ENCODE results near the gene STX11.

Gene STX11

DNA sequence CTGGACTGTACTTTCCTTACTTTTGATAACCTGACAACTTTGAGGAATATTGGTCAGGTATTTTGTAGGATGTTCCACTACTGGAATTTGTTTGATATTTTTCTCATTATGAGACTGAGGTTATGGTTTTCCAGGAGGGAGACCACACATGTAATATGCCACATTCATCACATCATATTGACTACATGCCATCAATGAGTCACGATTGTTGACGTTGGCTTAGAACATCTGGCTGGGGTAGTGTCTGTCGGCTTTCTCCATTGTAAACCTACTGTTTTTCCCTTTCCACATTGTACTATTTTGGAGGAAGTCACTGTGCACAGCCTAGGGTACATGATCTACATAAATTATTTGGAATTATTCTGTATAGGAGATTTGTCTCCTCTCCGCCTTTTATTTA is 1.4 kb upstream of the STX11 start:
- TF ChIP-seq, protein P1, sequence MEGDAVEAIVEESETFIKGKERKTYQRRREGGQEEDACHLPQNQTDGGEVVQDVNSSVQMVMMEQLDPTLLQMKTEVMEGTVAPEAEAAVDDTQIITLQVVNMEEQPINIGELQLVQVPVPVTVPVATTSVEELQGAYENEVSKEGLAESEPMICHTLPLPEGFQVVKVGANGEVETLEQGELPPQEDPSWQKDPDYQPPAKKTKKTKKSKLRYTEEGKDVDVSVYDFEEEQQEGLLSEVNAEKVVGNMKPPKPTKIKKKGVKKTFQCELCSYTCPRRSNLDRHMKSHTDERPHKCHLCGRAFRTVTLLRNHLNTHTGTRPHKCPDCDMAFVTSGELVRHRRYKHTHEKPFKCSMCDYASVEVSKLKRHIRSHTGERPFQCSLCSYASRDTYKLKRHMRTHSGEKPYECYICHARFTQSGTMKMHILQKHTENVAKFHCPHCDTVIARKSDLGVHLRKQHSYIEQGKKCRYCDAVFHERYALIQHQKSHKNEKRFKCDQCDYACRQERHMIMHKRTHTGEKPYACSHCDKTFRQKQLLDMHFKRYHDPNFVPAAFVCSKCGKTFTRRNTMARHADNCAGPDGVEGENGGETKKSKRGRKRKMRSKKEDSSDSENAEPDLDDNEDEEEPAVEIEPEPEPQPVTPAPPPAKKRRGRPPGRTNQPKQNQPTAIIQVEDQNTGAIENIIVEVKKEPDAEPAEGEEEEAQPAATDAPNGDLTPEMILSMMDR (conservative IDR thresholded peaks at IDR 0.05; ENCODE audit: low read depth, low read length), result no peak
- no peak for DNase-seq (ENCODE audit: low read depth)
- no peak overlapping the region for H3K4me3 ChIP-seq (ENCODE audit: low read depth, low read length)

DNA sequence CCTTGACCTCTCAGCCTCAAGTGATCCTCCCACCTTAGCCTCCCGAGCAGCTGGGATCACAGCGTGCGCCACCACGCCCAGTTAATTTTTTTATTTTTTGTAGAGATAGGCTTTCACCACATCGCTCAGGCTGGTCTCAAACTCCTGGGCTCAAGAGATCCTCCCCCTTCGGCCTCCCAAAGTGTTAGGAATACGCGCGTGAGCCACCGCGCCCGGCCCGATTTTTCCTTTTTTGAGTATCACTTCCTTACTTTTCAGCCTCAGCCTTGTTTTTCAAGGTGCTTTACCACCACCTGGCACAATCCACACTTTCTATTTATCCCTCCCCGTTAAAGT is 791 bp upstream of the STX11 start:
- H3K4me3 ChIP-seq (ENCODE audit: low read depth, low read length), result peak overlapping the region; percentile 70
- DNase-seq (ENCODE audit: low read depth), result no peak
- TF ChIP-seq, protein P1 (conservative IDR thresholded peaks at IDR 0.05; ENCODE audit: low read depth, low read length), result no peak

GRCh38 chr6:144150710-144151657 is 667 bp downstream of the STX11 start:
- peak; percentile 29 for DNase-seq (ENCODE audit: low read depth)
- TF ChIP-seq, protein P1 (conservative IDR thresholded peaks at IDR 0.05; ENCODE audit: low read depth, low read length), result peak; percentile 39

DNA sequence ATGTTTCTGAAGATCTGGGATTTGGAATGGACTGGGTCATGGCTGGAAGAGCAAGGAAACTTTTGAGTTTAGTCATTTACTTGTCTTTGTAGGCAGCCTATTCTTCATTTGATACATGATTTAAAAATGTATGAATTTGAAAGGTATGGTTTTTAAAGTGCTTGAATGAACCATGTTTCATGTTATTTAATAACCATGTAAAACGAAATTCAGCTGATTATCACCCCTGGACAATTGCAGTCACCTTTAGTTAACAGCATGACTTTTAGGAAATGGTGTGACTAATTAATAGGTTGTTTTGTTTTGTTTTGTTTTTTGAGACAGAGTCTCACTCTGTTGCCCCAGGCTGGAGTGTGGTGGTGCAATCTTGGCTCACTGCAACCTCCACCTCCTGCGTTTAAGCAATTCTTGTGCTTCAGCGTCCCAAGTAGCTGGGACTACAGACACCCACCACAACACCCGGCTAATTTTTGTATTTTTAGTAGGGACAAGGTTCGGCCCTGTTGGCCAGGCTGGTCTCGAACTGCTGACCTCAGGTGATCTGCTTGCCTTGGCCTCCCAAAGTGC is 2.1 kb downstream of the STX11 start:
- TF ChIP-seq, protein P1 (conservative IDR thresholded peaks at IDR 0.05; ENCODE audit: low read depth, low read length), result no peak
- no peak for DNase-seq (ENCODE audit: low read depth)
- no peak overlapping the region for H3K4me3 ChIP-seq (ENCODE audit: low read depth, low read length)

More at GRCh38 chr6:144150710-144151657, 667 bp downstream of the STX11 start:
- H3K4me3 ChIP-seq (ENCODE audit: low read depth, low read length), result peak overlapping the region; percentile 70

- DNase-seq (ENCODE audit: low read depth), result no peak
- H3K4me3 ChIP-seq (ENCODE audit: low read depth, low read length), result no peak overlapping the region
- TF ChIP-seq, protein P1 (conservative IDR thresholded peaks at IDR 0.05; ENCODE audit: low read depth, low read length), result no peak
These were observed 2.9 kb downstream of the STX11 start for GRCh38 chr6:144153260-144153659.

DNA sequence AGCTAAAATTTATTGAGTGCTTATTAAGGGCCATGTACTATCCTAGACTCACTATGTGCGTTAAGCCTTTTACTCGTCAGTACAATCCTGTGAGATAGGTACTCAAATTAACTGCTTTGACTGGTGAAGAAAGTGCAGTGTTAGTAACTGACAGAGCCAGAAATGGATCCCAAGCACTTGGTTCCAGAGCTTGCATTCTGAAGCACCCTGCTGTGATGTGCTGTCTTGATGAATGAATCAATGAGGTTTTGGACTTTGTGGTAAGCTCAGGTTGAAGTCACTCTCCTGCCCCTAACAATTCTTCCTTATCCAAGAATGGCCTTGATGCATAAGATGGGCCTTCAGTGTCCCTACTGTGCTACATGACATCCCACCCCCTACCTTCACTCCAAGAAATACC is 3.7 kb downstream of the STX11 start:
- no peak overlapping the region for H3K4me3 ChIP-seq (ENCODE audit: low read depth, low read length)
- TF ChIP-seq, protein P1 (conservative IDR thresholded peaks at IDR 0.05; ENCODE audit: low read depth, low read length), result no peak
- no peak for DNase-seq (ENCODE audit: low read depth)

All from choroid plexus epithelial cell (primary cell).